MG63 (cell line): ENCODE results near the gene RXFP4. TPM values are rescaled to one million over a fixed set of nuclear protein-coding genes. Genes with fewer than 3 reads are reported as not detected.
A peak's percentile ranks its signal among the peaks of the same experiment; 100 is the strongest.

Experiments
- DNase-seq: peaks from one replicate; pipeline ENCODE4 v3.0.0-alpha.2; 2020
- H3K27me3 ChIP-seq: fragments of 250-450 bp; sonication (Bioruptor Pico); 2 replicates; pipeline ENCODE4 v1.5.1; 2020; ENCODE audit warnings: mild to moderate bottlenecking, moderate library complexity
- H3K36me3 ChIP-seq: fragments of 250-450 bp; sonication (Bioruptor Pico); 2 replicates; pipeline ENCODE4 v1.5.1; 2020; ENCODE audit warnings: mild to moderate bottlenecking, moderate library complexity
- H3K4me3 ChIP-seq: fragments of 250-450 bp; sonication (Bioruptor Pico); 2 replicates; pipeline ENCODE4 v1.5.1; 2020; ENCODE audit warnings: mild to moderate bottlenecking, moderate library complexity
- H3K9me3 ChIP-seq: fragments of 250-450 bp; sonication (Bioruptor Pico); 2 replicates; pipeline ENCODE4 v1.5.1; 2020; ENCODE audit warnings: mild to moderate bottlenecking, moderate library complexity
- total RNA-seq: library from RNA; depleted of rRNA; stranded (reverse); fragments of >200 nt; shearing (Covaris generic); gene quantifications from 2 replicates; pipeline ENCODE4 v1.2.3, GENCODE V29; 2014; ENCODE audit warnings: low replicate concordance

Gene RXFP4
- total RNA-seq, 1 experiment from 2014 or later, result not detected

DNA sequence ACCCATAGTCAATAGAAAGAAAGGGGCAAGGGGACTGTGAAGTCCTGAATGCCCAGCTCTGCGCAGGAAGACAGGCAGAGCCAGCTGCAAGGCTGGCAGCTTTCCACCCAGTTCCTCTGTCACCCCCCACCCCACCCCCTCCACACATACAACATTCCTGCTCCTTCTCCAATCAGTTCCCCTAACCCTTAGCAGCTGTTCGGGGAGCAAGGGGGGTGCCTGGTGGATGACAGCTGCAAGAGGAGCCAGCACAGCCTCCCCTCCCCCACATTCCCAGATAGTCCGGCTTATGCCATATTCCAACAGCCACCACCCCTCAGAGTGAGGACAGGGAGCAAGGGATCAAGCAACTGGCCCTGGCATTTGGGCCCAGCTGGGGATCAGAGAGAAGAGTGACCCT is 27.2 kb downstream of the RXFP4 start:
- Histone ChIP-seq H3K4me3 (no peak overlapping the region), H3K36me3 (peaks cover 90% of the 10 kb centered on the region), H3K9me3 (no peaks in the 10 kb centered on the region), H3K27me3 (no peaks in the 10 kb centered on the region)
- no peak for DNase-seq

DNA sequence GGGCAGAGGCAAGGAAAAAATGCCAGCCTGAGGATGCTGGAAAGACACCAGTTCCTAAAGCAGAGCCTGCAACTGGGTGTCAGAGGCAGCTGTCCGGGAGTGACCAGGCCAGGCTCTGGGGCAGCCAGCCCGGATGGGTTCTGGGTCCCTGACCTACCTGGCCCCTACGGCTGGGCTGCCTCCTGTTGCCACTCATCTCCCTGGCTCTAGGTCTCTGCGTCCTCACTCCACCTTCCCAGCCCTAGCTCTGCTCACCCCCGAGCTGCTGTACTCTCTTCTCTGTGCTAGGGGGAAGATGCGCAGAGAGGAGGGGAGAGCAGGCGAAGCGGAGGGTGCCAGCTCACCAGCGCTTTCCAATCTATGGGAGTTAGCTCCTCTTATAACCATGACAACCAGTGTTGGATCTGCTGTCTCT is 27.9 kb downstream of the RXFP4 start:
- H3K9me3 ChIP-seq, result no peaks in the 10 kb centered on the region
- no peak for DNase-seq
- H3K27me3 ChIP-seq, result no peaks in the 10 kb centered on the region
- H3K36me3 ChIP-seq, result peaks cover 92% of the 10 kb centered on the region
- no peak overlapping the region for H3K4me3 ChIP-seq

GRCh38 chr1:155970531-155971167 is 29.2 kb downstream of the RXFP4 start:
- Histone ChIP-seq H3K4me3 (no peak overlapping the region), H3K9me3 (no peaks in the 10 kb centered on the region), H3K27me3 (no peaks in the 10 kb centered on the region), H3K36me3 (peaks cover 94% of the 10 kb centered on the region)
- peak; percentile 89 for DNase-seq

DNA sequence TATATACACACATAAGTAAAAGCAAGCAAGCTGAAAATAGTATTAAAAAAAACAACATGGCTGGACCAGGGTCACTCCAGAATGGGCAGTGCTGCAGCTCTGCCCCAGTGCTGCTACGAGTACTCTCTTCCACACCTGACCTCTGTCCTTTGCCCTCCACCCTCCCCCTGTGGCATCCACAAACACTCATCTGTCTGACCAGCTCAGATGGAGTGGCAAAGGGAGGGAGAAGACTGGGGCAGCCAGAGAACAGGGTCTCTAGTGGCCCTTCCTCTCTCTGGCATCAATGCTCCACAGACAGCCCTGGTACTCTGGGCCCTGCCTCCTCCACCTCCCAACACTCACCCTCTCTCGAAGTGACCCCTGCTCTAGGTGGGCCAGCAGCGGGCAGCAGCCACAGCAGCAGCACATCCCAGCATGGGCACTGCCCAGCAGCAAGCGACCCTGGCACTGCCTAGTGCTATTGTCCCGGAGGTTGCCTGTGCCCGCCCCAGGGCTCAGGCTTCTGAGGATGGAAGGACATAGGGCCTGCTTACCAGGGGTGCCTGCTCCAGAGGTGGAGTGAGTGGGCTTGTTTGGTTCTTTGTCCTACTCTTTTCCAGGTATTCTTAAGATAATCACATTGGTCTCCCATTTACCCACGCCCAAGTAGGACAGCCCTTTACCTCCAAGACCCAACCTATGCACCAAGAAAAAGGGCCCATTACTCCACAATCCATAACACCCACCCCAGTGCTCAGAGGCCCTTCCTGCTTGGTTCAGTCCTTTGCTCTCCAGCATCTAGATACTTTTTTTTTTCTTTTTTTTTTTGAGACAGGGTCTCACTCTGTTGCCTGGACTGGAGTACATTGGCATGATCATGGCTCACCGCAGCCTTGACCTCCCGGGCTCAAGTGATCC is 30.7 kb downstream of the RXFP4 start:
- Histone ChIP-seq H3K27me3 (no peaks in the 10 kb centered on the region), H3K36me3 (peaks cover 93% of the 10 kb centered on the region), H3K4me3 (no peak overlapping the region), H3K9me3 (no peaks in the 10 kb centered on the region)
- no peak for DNase-seq

DNA sequence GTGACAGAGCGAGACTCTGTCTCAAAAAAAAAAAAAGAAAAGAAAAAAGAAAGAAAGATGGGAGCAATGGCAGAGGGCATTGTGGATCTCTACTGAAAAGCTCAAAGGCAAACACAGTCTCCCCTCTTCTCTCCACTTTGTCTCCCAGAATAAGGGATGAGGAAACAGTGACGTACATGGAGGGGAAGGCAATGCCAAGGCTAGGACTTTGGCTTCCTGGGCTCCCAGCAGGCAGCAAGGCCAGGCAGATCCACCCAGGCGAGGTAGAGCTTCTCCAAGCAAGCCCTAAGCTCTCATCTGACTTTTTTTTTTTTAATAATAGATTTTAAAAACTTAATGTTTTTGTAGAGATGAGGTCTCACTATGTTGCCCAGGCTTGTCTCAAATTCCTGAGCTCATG is 32.3 kb downstream of the RXFP4 start:
- no peak for DNase-seq
- Histone ChIP-seq H3K4me3 (no peak overlapping the region), H3K36me3 (peaks cover 88% of the 10 kb centered on the region), H3K9me3 (no peaks in the 10 kb centered on the region), H3K27me3 (no peaks in the 10 kb centered on the region)

DNA sequence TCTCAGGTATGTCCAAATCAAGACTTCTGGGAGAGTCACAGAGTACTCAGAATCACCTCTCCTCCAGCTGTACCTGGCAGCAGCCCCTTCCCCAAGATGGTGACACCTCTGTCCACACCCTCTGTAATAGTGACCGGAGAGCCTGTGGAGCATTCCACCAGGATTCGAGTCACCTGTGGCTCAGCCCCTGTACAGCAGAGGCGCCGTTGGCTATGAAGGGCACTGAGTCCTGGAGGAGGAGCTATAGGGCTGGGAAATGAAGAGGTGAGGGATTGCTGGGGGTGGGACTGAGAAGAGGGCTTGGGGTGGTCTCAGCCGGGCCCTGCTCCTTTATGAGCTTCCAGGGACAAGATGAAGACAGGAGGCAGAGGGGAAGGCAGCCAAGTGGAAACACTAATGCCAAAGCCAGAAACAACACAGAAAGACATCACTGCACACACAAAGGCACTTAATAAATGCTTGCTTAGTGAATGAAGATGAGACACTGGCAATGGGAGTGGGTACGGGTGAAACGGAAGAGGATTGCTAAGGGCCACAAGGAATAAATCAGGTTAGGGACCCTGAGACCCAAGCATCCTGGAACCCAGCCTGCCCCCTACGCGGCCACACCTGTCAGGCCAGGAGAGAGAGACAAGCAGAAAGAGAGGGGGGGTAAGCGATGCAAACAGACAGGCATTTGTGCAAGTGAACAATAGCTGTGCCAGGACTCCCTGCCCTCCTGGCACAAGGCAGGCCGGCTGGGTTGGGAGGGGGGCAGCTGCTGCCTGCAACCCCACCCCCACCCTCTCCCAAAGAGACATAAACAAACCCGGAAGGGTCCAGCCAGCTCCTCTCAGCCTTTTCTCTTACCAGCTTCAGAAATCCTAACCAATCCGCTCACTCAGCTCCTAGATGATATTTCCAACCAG is 33.0 kb downstream of the RXFP4 start:
- H3K4me3 ChIP-seq, result no peak overlapping the region
- peak; percentile 43 for DNase-seq
- H3K9me3 ChIP-seq, result no peaks in the 10 kb centered on the region
- H3K36me3 ChIP-seq, result peaks cover 88% of the 10 kb centered on the region
- H3K27me3 ChIP-seq, result no peaks in the 10 kb centered on the region

DNA sequence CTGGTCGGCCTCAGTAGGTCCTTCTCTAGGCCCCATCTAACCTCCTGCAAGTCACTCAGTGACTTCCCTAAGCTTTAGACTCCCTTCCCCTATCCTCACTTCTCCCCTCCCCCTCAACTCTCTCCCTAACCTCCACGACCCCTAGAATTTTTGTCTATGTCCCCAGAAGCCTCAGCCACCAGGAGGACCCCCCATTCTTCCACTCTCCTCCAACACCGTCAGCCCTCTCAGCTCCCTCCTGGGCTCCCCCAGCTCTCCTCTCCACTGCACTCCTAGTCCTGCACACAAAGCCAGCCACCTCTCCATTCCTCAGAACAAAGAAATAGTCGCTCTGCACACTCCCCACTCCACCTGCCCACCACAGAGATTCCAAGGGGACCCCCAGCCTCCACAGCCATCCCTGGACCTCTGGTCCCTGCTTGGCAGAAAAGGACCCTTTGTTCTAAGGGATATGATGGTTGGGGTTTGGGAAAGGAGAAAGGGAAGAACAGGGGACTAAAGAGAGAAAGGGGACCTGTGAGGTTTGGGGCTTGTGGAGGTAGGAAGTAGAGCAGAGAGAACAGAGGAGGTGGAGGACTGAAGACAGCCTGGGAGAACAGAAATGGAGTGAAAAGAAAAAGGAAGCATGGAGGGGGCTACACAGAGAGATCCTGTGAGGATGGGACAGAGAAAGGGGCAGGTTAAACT is 34.1 kb downstream of the RXFP4 start:
- H3K27me3 ChIP-seq, result no peaks in the 10 kb centered on the region
- no peaks in the 10 kb centered on the region for H3K9me3 ChIP-seq
- peaks cover 88% of the 10 kb centered on the region for H3K36me3 ChIP-seq
- DNase-seq, result no peak
- peak overlapping the region; percentile 94 for H3K4me3 ChIP-seq

- no peaks in the 10 kb centered on the region for H3K9me3 ChIP-seq
- no peaks in the 10 kb centered on the region for H3K27me3 ChIP-seq
These were observed 34.8 kb downstream of the RXFP4 start for GRCh38 chr1:155976062-155976912.

GRCh38 chr1:155976913-155977689 is 35.7 kb downstream of the RXFP4 start:
- DNase-seq, result no peak
- H3K9me3 ChIP-seq, result no peaks in the 10 kb centered on the region
- H3K36me3 ChIP-seq, result peaks cover 92% of the 10 kb centered on the region
- no peaks in the 10 kb centered on the region for H3K27me3 ChIP-seq
- peak overlapping the region; percentile 94 for H3K4me3 ChIP-seq

More at GRCh38 chr1:155976062-155976912, 34.8 kb downstream of the RXFP4 start:
- peaks cover 88% of the 10 kb centered on the region for H3K36me3 ChIP-seq
- H3K4me3 ChIP-seq, result peak overlapping the region; percentile 94
- peak; percentile 90 for DNase-seq

DNA sequence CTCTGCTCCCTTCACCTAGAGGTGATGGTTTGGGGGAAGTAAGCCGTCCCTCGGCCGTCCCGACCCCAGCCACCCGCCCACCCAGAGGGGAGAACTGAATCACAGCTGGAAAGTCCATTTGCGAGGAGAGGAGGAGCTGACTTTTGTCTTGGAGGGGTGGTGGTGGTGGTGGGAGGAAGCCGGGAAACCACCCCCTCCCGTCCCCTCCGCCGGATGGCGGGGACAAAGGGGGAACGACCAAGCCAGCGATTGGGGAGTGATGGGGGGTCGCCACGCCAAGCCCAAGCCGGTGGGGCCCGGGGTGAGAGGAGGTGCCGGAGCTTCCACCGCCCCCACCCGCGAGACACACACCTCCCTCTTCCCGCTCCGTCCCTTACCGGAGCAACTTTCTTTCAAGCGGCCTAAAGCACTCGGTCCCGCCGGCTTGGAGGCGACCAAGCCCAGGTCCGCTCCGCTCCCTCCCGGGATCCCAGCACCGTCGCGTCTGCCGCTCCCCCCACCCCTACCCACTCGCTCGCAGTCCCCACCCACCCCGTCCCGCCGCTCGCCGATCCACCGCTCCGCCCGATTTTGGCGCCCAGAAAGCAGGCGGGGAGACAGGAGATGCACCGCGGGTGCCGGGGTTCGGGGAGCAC is 36.4 kb downstream of the RXFP4 start:
- DNase-seq, result peak; percentile 54
- Histone ChIP-seq H3K4me3 (peak overlapping the region; percentile 94), H3K9me3 (no peaks in the 10 kb centered on the region), H3K27me3 (no peaks in the 10 kb centered on the region), H3K36me3 (peaks cover 92% of the 10 kb centered on the region)

GRCh38 chr1:155978325-155978972 is 37.0 kb downstream of the RXFP4 start, which contains the start of gene ARHGEF2:
Gene ARHGEF2, minus strand, starts transcription at chr1:155978547. Its CDS starts 120 bp downstream, at chr1:155978427.
- H3K9me3 ChIP-seq, result no peaks in the 10 kb centered on the region
- peak; percentile 93 for DNase-seq
- no peaks in the 10 kb centered on the region for H3K27me3 ChIP-seq
- H3K4me3 ChIP-seq, result peak within 1 kb of the TSS; percentile 94
- H3K36me3 ChIP-seq, result peaks cover 89% of the 10 kb centered on the region

DNA sequence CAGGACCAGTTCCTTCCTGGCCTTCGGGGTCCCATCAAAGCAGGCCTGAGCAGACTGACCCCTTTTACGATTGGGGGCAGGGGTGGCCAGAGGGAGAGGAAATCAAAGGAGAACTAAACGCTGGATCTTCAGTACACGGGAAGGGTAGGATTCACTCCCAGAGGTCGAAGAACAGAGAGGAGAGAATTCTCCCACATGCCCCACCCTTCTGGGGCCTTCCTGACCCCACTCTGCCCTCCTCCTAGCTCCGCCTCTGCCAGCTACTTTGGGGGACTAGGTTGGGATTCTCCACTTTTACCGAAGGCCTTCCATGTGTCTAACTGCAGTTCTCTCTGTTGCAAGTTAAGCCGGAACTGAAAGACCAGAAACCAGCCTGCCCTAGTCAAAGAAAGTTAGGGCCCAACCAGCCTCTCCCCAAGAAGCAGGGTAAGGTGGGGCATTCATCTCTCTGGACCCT is 37.6 kb downstream of the RXFP4 start:
- Histone ChIP-seq H3K27me3 (no peaks in the 10 kb centered on the region), H3K36me3 (peaks cover 84% of the 10 kb centered on the region), H3K9me3 (no peaks in the 10 kb centered on the region), H3K4me3 (peak overlapping the region; percentile 94)
- peak; percentile 72 for DNase-seq

DNA sequence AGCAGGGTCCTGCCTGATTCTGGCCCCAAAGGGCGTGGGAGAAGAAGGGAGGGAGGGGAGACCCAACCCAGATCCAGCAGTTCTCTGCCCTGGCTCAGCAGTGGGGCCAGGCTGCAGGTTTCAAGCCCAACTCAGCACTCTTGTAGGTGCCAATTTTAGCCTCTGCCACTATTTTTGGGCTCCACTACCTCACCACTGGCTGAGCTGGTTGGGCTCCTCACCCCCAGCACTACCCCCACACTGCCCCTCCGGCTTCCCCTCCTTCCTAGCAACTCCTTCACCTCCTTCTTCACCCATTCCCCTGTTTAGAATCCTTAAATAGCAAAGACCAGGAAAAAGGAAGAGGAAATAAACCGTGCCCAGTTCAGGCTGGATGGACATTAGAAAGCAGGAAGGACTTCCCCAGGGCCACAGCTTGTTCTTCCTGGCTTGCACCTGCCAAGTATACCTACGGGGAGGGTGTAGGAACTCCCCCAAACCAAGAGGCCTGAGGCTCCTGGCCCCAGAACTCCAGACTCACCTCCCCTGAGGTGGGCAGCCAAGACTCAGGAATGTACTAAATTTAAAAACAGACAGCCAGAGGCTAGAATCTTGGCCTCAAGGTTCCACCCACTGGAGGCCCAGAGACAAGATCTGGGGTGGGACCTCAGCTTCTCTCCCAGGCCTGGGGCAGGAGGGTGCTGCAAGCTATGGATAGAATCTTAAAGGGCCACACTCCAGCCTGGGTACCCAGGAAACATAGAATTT is 38.3 kb downstream of the RXFP4 start:
- no peaks in the 10 kb centered on the region for H3K9me3 ChIP-seq
- H3K27me3 ChIP-seq, result no peaks in the 10 kb centered on the region
- H3K4me3 ChIP-seq, result peak overlapping the region; percentile 94
- DNase-seq, result peak; percentile 53
- peaks cover 77% of the 10 kb centered on the region for H3K36me3 ChIP-seq
